Measurements from ENCODE around the gene TEP1.
"Not testable (repeated sequence)": the region's sequence is repeated elsewhere in the genome, so short reads cannot be mapped to it uniquely, and the experiment has no call there.

Gene TEP1

DNA sequence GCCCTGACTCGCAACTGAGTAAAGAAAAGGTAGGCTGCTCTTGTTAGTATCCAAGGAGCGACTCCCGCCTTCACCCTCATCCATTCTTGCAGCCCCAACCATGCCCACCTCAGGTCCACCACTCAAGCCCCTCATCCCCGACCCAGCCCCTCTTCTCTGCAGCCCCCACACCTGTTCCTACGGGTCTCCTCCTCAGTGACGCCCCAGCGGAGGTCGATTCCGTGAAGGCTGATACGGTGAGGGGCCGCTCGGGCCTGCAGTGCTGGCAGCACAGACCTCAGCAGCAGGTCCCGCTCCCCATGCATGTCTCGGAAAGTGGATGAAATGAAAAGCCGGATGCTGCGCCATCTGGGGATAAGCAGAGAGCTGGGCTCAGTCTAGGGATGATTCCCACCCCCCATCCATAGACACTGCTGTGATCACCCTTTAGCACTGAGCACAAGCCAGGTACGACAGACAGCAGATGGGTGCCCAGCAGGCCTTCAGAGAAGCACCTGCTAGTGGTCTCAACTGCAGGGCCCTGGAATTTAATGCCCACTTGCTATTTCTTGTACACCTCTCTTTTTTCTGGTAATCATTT lies 26.9 kb downstream of the TEP1 start:
- DNase-seq, result no peak

DNA sequence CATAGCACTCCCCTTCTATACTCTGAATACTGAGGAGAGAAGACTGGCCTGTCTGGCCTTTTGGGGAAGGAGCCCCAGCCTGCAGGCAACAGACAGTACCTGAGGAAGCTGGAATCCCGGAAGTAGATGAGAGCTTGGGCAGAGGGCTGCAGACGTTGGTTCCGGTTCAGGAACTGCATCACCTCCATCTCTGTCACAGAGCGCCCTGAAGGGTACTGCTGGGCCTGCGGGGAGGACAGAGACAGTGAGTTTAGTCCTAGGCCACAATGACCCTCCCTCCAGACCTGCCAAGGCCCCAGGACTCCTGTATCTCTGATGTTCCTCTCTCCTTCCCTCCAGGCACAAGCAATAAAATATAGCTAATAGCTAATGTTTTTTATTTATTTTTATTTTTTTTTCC lies 28.4 kb downstream of the TEP1 start:
- DNase-seq, result no peak

DNA sequence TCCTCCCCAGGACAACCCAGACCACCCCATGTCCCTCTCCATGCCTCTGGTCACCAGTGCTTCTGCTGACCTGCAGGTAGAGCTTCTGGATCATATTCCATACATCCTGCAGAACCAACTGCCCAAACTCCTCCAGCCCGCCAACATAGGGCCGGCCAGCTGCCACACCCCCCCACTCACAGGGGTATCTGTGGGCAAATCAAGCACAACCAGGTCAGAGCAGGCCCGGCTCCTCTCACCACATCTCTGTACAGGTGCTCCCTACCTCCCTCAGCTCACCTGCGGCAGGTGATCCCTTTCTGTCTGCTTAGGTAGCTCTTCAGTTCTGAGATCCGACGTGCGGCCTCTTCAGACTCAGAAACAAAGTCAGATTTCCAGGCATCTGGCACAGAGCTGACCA lies 29.0 kb downstream of the TEP1 start:
- DNase-seq, result no peak

DNA sequence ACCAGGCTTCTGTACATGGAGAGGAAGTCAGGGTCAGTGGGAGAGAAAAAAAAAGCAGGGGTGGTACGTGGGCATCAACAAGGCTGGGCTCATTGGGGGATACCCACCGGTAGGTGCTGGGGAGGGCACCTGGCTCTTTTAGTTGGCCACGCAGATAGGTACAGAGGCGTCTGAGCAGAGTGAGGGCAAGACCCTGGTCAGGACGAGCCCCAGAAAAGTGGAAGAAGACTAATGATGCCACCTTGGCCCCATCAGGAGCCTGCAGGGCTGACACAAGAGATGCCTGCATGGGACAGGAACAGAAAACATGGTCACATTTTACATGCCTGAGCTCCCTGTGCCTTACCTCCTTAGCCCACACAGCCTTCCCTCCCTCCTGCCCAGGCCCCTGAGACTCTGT lies 29.7 kb downstream of the TEP1 start:
- no peak for DNase-seq

DNA sequence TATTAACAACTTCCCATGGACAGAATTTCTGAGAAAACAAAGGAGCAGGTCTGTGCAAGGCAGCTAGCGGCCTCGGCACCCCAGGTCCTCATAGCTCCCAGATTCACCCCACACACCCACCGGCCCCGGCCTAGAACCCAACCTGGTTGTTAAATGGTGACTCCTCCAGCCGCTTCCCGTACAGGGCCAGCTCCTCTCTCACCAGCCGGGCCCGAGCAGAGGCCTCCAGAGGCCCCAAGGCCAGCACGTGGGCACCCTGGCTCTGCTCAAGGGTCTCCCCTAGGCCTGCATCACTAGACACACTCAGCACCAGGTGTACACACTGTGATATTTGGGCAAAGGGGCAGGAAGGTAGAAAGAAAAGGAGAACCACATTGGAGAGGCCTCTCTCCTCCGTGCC lies 30.3 kb downstream of the TEP1 start:
- DNase-seq, result no peak

DNA sequence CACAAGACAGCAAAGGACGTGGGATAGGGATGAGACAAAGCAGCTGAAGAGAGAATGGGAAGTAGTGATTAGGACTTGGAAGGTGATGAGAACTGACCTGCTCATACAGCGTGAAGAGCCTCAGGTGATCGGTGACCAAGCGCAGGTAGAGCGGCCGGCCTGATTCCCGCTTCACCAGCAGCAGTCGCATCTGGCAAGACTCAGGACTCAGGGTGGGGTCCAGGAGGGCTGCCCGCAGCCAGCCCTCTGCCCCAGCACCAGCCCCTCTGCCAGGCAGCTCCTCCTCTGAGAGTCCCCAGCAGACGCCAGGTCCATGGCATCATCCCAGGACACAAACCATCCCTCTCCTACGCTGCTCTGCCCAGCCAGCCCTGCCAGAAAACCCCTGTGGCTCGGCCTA lies 30.8 kb downstream of the TEP1 start:
- no peak for DNase-seq

DNA sequence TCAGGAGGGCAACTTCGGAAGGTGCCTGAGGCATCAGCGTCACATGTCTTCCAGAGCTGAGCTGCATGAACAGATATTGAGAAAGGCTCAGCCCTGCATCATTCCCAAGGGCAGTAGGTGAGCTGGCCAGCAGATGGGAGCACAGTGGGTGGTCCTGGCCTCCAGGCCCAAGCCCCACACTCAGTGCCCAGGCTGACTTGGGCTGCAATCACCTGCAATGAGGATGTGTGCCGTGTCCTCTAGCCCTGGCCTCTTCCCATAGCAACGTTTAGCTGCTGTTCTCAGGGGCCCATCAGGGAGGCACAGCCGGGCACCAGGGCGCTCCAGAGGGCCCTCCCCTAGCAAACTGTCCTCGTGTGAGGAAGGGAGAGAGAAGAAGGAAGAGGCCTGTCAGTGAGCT lies 32.0 kb downstream of the TEP1 start:
- DNase-seq, result no peak

DNA sequence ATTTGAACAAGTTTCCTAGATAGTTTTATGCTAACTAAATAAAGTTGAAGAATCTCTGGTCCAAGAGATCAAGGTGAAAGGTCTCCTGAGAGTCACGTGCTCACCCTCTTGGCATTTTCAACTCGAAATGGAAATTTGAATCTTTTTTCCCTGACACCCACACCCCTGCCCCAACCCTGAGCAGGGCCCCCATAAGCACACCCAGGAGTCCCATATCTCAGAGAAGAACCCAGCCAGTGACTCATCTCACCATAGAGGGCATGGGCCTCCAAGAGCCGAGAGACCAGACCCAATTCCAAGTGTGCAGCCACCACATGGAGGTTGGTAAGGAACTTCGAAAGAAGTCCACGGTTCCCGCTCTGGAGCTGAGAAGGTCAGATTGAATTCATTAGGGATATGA lies 32.6 kb downstream of the TEP1 start:
- DNase-seq, result no peak

DNA sequence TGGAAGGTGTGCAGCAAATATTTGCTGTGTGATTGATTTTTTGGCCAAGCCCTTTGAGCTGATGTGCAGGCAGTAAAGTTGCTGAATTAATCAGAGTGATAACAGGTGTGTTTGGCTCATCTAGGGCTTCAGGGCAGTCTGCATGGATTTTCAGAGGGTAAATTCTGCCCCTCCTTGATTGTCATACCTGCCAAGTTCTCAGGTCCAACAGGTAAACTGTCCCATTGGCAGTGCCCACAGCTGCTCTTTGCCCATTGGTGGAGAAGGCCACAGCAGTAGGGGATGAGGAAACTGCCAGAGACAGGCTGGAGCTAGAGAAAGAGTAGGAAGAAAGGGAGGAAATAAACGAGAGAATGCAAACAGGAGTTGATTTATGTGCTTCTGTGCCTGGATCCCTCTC lies 33.6 kb downstream of the TEP1 start:
- no peak for DNase-seq

DNA sequence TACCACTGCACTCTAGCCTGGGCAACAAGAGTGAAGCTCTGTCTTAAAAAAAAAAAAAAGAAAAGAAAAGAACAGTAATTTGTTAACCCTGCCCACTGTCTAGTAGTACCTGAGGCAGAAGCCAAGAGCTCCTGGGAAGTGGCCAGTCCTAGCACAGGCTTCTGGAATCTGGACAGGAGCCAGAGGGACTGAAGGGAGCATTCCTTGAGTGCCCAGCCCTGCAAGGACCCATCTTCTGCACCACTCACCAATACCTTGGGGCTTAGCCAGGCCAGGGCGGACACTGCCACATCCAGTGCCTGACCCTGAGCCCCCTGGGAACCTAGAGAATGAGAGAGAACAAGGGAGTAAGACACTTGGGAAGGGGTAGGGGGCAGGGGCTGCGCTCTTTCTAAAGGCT lies 36.1 kb downstream of the TEP1 start:
- DNase-seq, result no peak

DNA sequence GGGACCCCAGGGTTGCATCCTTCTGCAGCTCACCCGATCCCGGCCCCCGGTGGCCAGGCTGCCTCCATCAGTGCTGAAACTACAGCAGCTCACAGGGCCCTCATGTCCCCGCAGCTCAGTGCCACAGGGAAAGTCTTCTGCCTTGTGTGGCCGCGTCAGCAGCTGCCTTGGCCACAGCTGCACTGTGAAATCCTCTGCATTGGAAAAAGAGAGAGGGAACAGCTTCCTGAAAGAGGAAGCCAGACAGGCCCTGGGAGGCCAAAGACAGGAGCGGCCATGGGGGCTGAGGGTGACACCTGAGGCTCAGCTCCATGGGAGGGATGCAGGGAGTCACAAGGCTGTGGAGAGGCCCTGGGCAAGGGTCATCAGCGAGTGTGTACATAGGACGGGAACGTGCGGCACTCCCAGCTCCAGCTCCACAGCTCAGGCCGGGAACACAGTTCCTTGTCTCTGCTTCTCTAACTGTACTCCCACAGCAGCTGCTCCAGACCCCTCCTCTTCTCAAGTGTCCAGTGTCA lies 37.2 kb downstream of the TEP1 start:
- DNase-seq, result no peak

DNA sequence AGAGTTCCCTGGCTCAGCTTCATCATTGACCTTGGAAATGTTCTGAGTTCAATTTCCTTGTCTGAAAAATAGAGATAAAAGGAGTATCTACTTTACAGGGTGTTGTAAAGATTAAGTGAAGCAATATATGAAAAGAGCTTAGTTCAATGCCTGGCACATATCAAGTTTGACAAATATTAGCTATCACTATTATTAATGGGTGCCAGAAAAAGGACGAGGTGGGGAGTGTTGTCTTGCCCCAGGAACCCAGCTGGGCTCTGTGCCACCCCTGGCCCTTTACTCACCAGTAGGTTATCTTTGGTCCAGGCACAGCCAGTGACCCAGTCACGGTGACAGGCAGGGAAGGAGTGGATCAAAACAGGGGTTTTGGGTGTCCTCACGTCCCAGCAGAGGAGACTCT lies 37.8 kb downstream of the TEP1 start:
- DNase-seq, result no peak

DNA sequence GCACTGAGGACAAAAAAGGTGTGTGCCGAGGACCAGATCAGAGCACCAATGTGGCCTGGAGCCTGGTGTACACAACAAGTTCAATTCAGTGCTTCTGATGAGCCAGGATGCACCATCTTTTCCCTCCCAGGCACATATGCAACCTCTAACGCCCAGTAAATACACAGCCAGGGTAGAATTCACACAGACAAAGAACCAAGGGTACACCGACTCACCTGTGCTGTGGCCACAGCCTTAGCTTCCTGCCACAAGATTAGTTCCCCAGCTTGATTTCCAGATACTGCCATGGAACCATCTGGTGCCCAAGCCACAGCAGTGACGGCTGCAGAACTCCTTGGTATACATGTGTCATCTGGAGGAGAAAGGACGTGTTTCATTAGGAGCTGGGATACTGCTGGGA lies 40.5 kb downstream of the TEP1 start:
- no peak for DNase-seq

DNA sequence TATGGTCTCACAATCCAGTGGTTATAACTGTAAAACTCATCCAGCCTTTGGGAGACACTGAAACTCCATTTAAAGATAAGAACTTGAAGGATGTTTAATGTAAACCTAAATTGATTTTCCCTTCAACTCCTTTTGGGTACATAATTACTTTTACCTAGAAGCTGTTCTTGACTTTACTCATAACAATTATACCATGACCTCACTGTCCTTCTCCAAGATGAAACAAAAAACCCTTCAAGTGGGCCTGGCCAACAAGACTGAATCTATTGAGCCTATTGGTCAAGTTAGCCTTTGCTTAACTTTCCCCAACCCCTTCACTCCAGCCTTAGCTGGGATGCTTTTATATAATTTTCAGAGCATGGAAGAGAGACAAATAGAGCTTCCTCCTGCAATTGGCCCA lies 47.4 kb downstream of the TEP1 start:
- no peak for DNase-seq

DNA sequence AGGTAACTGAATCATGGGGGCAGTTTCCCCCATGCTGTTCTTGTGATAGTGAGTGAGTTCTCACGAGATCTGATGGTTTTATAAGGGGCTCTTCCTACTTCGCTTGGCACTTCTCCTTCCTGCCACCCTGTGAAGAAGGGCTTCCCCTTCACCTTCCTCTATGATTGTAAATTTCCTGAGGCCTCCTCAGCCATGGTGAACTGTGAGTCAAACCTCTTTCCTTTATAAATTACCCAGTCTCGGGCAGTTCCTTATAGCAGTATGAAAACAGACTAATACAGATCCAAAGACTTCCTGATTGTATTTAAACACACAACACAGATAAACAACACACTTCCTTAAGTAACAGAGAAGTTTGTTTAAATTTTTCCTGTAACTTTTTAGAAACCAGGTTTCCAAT lies 54.8 kb downstream of the TEP1 start:
- not testable (repeated sequence) for DNase-seq

DNA sequence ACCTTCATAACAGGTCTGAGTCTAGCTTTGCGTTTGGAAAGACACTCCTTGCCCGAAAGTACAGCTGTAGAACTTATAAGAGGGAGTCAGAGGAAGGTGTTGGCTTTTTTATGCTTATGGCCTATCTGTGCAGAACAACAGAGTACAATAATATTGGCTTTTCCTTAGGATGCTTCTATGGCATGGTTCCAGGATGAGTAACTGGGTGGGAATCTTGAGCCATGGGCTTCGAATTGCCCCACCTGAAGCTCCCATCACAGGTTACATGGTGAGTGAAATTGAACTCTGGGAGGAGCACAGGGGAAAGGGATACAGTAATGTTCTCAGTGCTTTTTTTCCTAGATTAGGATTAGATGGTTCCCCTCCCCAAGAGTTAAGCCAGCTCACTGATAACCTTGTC lies 56.9 kb downstream of the TEP1 start:
- DNase-seq, result no peak

DNA sequence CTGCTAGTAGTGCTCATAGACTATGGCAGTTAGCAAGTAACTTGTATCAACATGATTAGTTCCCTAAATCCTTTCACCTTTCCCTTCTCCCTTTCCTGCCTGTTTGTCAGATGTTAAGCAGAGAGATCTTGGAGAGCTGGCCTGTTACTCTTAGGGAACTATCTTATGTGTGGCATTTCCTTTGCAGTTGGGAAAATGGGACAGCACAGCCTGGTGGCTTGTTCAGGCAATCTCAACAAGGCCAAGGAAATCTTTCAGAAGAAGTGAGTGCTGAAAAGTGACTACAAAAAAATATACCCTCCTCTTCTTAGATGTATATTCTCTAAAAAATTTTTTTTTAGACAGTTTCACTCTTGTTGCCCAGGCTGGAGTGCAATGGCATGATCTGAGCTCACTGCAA lies 62.4 kb downstream of the TEP1 start:
- no peak for DNase-seq

DNA sequence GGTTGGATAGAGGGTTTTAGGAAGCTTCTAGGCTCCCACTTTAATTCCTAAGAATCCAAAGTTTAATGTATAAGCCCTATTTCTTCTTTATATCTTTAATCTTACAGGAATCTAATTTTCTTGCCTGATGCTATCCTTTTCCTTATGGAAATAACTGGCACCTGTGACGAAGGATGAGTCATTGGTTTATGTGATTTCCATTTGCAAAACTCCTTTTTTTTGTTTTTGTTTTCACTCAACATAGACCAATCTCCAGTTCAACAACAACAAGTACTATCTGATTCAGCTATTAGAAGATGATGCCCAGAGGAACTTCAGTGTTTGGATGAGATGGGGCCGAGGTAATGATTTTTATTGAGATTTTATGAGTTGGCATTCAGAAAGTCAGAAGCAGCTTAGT lies 63.0 kb downstream of the TEP1 start:
- DNase-seq, result no peak

DNA sequence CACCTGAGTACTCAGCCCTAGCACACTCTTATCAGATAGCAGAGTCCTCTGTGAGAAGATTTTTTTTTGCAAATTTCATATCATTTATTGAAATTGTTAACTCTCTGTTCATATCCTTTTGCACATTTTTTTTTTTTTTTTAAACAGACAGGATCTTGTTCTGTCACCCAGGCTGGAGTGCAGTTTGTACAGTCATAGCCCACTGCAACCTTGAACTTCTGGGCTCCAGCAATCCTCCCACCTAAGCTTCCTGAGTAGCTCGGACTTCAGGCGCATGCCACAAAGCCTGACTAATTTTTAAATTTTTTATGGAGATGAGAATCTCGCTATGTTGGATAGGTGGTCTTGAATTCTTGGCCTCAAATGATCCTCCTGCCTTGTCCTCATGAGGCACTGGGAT lies 65.6 kb downstream of the TEP1 start:
- no peak for DNase-seq

DNA sequence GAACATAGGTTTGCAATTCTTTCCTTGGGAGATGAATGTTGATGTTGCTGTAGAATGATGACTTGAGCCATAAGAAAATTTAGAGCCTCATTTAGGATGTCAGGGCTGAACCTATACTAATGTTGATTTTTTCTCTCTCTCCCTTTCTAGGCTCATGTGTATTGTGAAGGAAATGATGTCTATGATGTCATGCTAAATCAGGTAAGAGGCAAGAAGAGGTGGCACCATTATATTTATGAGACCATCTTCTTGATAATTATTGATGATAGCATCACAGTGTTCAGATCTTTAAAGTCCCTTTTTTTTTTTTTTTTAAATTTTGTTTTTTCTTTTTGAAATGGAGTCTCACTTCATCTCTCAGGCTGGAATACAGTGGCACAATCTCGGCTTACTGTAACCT lies 66.6 kb downstream of the TEP1 start:
- no peak for DNase-seq

DNA sequence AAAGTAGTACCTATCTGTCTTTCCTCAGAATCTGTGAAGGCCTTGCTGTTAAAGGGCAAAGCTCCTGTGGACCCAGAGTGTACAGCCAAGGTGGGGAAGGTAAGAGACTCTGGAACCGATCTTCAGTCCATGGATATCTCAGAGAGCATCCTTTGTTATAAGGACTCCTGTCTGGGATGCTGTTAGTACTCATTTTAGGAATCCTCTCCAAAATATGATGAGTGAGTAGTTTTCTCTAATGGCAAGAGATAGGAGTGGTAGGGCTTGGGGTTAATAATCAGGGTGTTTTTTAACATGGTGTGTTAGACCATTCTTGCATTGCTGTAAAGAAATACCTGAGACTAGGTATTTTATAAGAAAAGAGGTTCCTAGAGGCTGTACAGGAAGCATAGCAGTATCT lies 67.9 kb downstream of the TEP1 start:
- no peak for DNase-seq

DNA sequence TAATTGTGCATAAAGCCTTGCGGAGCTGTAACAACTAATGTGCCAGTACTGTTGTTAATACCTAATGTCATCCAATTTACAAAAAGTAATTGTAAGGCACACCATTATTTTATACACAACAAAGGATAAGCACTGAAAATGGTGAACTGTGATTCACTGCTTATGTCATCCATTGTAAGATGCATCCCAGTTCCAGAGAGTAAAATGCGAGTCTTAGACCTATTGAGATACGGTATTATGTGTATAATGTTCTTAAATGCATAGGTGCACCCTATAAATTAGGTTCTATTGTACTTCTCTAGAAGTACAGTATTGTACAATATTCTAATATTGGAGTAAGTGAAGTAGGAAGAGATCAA lies 69.5 kb downstream of the TEP1 start:
- no peak for DNase-seq

DNA sequence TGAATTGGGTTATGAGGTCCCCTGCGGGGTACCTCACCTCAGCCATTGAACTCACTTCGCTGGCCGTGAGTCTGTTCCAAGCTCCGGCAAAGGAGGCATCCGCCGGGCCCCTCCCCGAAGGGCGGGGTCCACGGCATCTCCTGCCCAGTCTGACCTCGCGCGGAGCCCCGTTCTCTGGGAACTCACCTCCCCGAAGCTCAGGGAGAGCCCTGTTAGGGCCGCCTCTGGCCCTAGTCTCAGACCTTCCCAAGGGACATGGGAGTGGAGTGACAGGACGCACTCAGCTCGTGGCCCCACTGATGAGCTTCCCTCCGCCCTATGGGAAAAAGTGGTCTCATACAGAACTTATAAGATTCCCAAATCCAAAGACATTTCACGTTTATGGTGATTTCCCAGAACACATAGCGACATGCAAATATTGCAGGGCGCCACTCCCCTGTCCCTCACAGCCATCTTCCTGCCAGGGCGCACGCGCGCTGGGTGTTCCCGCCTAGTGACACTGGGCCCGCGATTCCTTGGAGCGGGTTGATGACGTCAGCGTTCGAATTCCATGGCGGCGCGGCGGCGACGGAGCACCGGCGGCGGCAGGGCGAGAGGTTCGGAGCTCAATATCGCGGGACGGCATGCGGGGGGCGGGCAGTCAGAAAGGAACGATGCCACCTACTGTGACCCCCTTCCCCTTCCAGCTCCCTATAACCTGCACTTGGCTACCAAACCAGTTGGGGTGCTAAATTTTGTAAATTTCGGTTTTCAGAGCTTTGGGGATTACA lies 70.0 kb downstream of the TEP1 start, which contains the start of gene PARP2:
TSS of gene PARP2 (plus strand) at position 544 of the 770 bp plus-strand sequence. CDS start at position 551, 7 bp downstream.
- peak; percentile 100 for DNase-seq

DNA sequence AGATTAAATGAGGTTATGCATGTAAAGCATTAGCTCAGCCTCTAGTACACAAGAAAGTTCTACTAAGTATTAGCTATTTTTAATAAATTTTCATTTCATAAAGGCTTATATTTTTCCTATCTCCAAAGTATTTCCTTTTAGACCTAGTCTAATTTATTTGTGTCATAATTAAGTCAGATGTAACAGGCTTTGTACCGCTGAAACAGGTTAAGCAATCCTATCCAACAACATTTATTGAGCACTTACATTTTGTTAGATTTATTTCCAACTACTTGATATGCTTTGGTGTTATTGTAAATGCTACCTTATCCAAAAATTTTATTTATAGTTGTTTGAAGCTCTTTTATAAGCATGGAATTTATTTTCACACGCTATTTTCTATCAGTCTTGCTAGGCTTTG lies 71.7 kb downstream of the TEP1 start:
- no peak for DNase-seq

DNA sequence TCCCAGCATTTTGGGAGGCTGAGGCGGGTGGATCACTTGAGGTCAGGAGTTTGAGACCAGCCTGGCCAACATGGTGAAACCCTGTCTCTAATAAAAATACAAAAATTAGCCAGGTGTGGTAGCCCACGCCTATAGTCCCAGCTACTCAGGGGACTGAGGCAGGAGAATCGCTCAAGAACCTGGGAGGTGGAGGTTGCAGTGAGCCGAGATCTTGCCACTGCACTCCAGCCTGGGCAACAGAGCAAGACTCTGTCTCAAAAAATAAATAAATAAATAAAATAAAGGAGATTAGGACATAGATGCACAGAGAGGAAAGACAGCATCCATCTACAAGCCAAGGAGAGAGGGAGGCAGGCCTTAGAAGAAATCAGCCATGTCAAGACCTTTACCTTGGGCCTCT lies 72.3 kb downstream of the TEP1 start:
- DNase-seq, result not testable (repeated sequence)

All from T1000 (cell line).